ENCODE data around the gene ELOVL5. TPM values are rescaled to one million over a fixed set of nuclear protein-coding genes. Genes with fewer than 3 reads are reported as not detected.

ELOVL5 gene
- polyA plus RNA-seq, 1 of the 3 experiments (the other 2 are of a cell fraction): 31.9 TPM

DNA sequence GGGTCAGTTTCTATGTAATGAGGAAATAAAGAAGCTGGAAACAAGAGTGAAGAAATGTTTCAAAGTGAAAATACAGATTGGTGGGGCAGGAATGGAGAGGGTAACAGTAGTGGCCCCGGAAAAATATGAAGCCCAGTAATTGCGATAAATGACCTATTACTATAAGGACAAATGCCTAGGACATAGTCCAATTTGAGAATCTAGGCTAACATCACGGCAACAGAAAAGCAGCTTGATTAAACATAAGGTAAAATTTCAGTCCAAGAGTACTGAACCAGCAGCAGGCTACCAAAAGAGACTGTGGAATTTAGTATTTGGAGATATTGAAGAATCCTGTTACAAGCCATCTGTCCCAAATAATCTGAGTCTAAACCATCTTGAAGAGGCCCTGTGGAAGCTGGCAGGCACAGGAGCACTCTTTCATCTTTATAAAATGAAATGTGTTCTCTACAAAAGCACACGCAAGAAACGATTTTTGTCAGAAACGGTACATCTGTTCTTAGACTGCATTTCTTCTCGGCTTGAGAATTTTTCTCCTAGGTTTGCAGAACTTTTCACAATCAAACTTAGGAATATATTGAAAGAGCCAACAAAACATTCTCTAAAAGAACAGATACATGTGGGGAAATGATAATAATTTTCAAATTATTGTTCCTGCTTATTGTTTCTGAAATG, 49.3 kb downstream of the ELOVL5 start:
- no peaks in the 10 kb centered on the region for H3K9me2 ChIP-seq
- peaks cover 3 to 5% of the 10 kb centered on the region in 2 experiments for H3K36me3 ChIP-seq (replicated peaks in 1 of 2; ENCODE audit: control insufficient read depth in 1 of 2, insufficient read depth in 2 of 2, low read length in 1 of 2)
- no peaks in the 10 kb centered on the region for H4K20me1 ChIP-seq (ENCODE audit: insufficient read depth)
- CTCF ChIA-PET: interaction anchor here (0.9 to 1.1 kb wide), 3 partner anchors 48 to 429 kb away, joined by 3 to 4 read pairs (median 3); no protein-coding TSS in a partner anchor
- H2AFZ ChIP-seq (ENCODE audit: low read depth): no peak overlapping the region
- peaks cover 18% of the 10 kb centered on the region for H3F3A ChIP-seq (replicated peaks; ENCODE audit: insufficient read depth)
- H3K79me2 ChIP-seq (ENCODE audit: insufficient read depth): peaks cover 75% of the 10 kb centered on the region
- H3K27me3 ChIP-seq (ENCODE audit: insufficient read depth): no peaks in the 10 kb centered on the region
- no peak for DNase-seq
- no peak overlapping the region for H3K9ac ChIP-seq
- no peak overlapping the region for H3K4me2 ChIP-seq
- H3K9me3 ChIP-seq: no peaks in the 10 kb centered on the region
- no peak overlapping the region for H3K4me3 ChIP-seq (ENCODE audit: low read depth in 2 of 2, low read length in 1 of 2)
- 95% methylated on average over 7 of the region's 7 CpGs for WGBS (ENCODE audit: low lambda C conversion rate)
- POLR2A ChIA-PET: no interaction called here
- peaks cover 22 to 28% of the 10 kb centered on the region in 2 experiments; a peak in 3 of 4 replicates for H3K4me1 ChIP-seq (ENCODE audit: control insufficient read depth in 1 of 2, insufficient read depth in 2 of 2, low read depth in 1 of 2, low read length in 1 of 2)
- TF ChIP-seq USF2 (IDR thresholded peaks at IDR 0.05; ENCODE audit: borderline replicate concordance, low read depth, low read length) (no peak), RCOR1 (IDR thresholded peaks at IDR 0.05; ENCODE audit: low read length) (no peak), CHD2 (IDR thresholded peaks at IDR 0.05; ENCODE audit: low read length, partially characterized antibody) (no peak), JUND (IDR thresholded peaks at IDR 0.05) (no peak), SIN3A (IDR thresholded peaks at IDR 0.05; ENCODE audit: borderline replicate concordance, low read depth, low read length) (no peak), RXRA (IDR thresholded peaks at IDR 0.05; ENCODE audit: borderline replicate concordance, low read depth) (no peak), RFX5 (IDR thresholded peaks at IDR 0.05; ENCODE audit: low read length) (no peak), TEAD4 (IDR thresholded peaks at IDR 0.05; ENCODE audit: borderline replicate concordance, insufficient read depth) (no peak), CTCF (IDR thresholded peaks at IDR 0.05) (no peak), YY1 (IDR thresholded peaks at IDR 0.05; ENCODE audit: low read depth) (no peak), RAD21 (IDR thresholded peaks at IDR 0.05; ENCODE audit: low read length) (no peak), SMC3 (IDR thresholded peaks at IDR 0.05; ENCODE audit: low read depth, low read length) (no peak), FOXM1 (IDR thresholded peaks at IDR 0.05; ENCODE audit: low read depth) (no peak), REST (IDR thresholded peaks at IDR 0.05; ENCODE audit: low read depth, low read length) (no peak), ELF1 (IDR thresholded peaks at IDR 0.05) (no peak)
- TF ChIP-seq, protein P1, sequence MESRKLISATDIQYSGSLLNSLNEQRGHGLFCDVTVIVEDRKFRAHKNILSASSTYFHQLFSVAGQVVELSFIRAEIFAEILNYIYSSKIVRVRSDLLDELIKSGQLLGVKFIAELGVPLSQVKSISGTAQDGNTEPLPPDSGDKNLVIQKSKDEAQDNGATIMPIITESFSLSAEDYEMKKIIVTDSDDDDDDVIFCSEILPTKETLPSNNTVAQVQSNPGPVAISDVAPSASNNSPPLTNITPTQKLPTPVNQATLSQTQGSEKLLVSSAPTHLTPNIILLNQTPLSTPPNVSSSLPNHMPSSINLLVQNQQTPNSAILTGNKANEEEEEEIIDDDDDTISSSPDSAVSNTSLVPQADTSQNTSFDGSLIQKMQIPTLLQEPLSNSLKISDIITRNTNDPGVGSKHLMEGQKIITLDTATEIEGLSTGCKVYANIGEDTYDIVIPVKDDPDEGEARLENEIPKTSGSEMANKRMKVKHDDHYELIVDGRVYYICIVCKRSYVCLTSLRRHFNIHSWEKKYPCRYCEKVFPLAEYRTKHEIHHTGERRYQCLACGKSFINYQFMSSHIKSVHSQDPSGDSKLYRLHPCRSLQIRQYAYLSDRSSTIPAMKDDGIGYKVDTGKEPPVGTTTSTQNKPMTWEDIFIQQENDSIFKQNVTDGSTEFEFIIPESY (IDR thresholded peaks at IDR 0.05; ENCODE audit: borderline replicate concordance, low read depth): no peak
- TF ChIP-seq, protein P2, sequence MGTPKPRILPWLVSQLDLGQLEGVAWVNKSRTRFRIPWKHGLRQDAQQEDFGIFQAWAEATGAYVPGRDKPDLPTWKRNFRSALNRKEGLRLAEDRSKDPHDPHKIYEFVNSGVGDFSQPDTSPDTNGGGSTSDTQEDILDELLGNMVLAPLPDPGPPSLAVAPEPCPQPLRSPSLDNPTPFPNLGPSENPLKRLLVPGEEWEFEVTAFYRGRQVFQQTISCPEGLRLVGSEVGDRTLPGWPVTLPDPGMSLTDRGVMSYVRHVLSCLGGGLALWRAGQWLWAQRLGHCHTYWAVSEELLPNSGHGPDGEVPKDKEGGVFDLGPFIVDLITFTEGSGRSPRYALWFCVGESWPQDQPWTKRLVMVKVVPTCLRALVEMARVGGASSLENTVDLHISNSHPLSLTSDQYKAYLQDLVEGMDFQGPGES (IDR thresholded peaks at IDR 0.05; ENCODE audit: low read depth, low read length): no peak
- H3K27ac ChIP-seq (ENCODE audit: low read depth in 2 of 2, low read length in 1 of 2): no peak overlapping the region

Data from SK-N-SH (cell line).